Dedifferentiated amniotic fluid mesenchymal stem cell (primary cell): ENCODE measurements around the gene GGCT.
"Not testable (repeated sequence)": the region's sequence is repeated elsewhere in the genome, so short reads cannot be mapped to it uniquely, and the experiment has no call there.

ENCODE experiments used
- DNase-seq: peaks from one replicate; pipeline ENCODE4 v3.0.0-alpha.2; 2016; ENCODE audit errors: extremely low spot score

The GGCT gene

DNA sequence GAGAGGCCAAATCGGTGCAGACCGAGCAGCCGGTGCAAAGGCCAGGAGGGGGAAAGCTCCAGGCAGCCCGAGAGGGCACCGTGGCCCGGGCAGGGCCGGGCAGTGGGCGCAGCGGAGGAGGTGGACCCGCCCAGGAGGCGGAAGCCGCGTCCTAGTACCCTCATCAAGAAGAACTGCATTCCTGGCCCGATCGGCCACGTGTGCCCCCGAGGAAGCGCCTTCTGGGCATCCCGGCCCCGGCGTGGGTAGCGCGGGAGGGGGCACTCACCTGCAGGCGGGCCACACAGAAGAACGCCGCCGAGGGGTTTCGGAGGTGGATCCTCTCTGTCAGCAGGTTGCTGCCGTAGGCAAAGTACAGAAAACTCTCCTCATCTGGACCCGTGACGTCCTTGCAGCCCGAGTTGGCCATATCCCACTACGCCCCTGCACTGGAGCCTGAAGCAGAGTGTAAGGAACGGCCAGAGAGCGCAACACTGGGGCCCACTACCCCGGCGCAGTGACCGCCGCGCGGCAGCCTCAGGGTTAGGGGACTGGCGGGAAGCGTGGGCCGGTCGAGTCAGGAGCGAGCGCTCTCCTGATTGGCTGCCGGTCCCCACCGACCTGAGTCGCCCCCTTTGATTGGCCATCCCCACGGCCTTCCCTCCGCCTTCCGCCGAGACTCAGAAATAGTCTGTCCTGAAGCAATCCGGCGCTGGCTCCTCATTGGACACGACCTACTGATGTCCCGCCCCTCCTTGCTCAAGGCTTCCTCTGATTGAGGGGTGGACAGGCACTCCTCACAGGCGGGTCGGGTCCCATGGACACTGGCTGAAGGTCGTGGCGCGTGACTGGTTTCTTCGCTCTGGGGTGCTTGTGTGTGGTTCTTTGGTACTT lies at the start of gene GGCT:
GGCT (minus strand) TSS at position 529 of the 873 bp plus-strand sequence; CDS start at position 409, 120 bp downstream.
- DNase-seq, result peak; percentile 99

DNA sequence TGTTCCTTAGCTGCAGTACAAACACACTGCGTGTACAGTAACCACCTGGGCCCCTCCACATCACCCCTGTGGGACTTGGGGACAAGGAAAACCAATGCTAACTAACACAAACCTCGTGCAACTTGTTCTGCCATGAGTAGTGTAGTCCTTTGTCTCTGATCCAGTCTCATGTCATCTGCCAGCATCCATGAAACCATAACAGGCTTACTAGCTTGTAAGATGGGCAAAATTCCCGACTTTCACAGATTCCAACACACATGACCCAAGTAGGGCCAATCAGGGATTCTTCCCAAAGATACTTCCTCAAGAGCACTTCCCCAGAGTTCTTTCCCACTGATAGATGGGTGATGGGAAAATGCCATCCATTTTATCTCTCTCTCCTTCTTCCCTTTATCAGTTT lies 48.9 kb upstream of the GGCT start:
- DNase-seq, result no peak

DNA sequence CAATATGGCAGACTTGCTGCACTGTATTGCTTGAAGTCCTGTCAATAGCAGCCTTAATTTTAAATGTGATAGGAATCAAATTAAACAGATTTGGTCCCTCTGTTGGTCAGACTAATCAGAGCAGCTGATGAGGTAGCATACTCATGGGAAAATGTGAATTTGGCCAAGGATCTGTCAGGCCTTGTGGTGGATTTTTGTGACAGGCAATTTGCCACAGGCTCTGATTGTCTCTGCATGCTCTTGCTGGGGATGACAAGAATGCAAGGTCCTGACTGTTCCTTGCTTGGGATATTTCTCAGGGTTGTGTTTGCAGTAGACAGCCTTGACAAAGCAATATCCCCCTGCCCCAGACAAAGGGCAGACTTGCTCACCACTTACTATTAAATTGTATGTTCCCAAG lies 48.5 kb upstream of the GGCT start:
- DNase-seq, result no peak

GRCh38 chr7:30552330-30552729 lies 47.7 kb upstream of the GGCT start:
- no peak for DNase-seq

- no peak for DNase-seq
Observed at GRCh38 chr7:30549931-30550493, 45.4 kb upstream of the GGCT start.

- peak; percentile 71 for DNase-seq
Observed at GRCh38 chr7:30548845-30549244, 44.2 kb upstream of the GGCT start.

GRCh38 chr7:30546596-30546995 lies 42.0 kb upstream of the GGCT start:
- DNase-seq, result no peak

GRCh38 chr7:30545791-30546555 lies 41.3 kb upstream of the GGCT start:
- DNase-seq, result no peak

DNA sequence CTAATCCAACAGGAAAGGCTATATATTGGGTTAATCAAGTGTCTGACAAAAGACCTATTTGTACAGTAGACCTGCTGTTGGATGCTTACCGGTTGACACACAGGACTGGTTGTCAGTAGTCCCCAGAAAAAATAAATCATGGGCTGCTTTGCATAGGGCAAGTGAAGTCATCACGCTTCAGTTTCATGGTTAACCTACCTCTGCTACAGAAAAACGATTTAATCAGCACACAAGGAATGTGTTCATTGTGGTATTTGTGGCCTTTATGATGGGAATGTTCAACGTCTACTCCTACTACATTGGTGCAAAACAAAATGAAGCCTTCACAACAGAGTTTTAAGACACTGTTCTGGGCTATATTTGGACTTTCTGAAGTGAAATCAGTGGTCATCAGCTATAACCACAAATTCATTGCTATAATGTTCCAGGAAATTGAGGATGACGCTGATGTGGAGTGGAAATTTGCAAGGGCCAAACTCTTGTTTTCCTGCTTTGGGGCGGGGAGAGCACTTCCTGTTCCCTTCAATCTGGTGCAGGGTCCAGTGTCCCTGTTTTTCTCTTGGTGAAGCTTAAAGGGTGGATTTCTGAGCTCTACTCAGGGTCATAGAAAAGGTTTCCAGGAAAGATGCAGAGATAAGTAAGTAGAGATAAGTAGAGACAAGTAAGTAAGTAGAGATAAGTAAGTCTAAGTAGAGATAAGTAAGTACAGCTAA lies 39.3 kb upstream of the GGCT start:
- no peak for DNase-seq

GRCh38 chr7:30543115-30543514 lies 38.5 kb upstream of the GGCT start:
- DNase-seq, result not testable (repeated sequence)

DNA sequence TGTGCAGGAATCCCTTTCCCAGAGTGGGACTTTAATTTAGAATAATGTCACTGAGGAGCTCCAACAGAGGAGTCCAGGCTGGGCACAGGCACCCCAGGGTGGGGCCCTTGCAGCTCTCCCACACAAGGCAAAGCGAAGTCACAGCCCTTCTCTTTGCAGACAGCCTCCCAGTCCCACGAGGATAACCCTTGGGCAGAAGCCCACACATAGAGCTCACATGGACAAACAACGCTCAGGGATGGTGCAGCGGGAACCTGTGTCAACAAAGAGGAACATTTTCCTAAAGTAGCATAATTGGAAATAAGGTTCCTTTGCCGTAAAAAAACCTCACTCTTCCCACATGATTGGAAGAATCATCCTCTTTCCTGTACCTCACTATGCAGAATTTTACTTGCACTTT lies 29.3 kb upstream of the GGCT start:
- DNase-seq, result no peak

DNA sequence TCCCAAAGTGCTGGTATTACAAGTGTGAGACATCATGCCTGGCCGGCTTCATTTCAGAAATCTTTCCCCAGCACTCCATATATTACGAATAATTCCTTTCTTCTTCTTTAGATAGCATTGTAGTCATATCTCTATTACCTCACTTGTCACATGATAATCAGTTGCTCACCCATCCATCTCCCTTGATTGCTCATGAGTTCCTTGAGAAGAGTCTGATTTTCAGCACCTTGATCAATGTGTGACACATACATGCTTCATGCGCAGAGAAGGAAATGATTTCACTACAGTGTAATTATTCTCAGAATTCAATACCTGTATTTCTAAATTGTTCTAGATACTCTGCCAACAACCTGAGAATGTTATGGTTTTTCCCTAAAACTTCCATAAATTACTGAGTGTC lies 26.7 kb upstream of the GGCT start:
- DNase-seq, result no peak

- DNase-seq, result no peak
Observed at GRCh38 chr7:30530373-30530772, 25.7 kb upstream of the GGCT start.

DNA sequence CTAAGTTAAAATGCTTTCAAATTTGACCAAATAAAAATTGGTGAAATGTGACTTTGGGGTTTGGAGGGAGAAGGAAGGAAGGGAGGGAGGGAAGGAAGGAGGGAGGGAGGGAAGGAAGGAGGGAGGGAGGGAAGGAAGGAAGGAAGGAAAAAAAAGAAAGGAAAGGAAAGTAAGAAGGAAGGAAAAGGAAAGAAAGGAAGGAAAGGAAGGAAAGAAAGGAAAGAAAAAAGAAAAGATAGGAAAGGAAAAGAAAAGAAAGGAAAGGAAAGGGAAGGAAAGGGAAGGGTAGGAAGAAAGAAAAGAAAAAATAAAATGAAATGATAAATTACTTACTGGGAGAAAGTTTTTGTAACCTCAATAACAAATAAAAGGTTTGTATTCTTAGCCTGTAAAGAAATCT lies 24.1 kb upstream of the GGCT start:
- no peak for DNase-seq

DNA sequence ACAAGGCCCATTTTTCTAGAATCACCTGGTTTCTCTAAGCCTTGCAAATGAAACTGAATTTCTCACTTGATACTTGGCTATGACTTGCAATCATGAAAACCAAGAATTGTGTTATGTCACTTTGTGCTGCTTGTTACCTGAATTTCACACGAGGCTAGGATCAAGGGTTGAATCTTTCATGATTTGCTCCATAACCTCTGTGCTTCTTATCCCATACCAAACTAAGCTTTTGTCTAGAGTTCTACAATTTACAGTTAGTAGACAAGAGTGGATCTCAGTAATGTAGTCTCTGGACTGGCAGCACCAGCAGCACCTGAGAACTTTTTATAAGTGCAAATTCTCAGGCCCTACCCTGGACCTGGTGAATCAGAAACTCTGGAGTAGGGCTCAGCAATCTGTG lies 22.7 kb upstream of the GGCT start:
- DNase-seq, result not testable (repeated sequence)

GRCh38 chr7:30526163-30526562 lies 21.5 kb upstream of the GGCT start:
- DNase-seq, result no peak

- no peak for DNase-seq
Observed at GRCh38 chr7:30525429-30525828, 20.8 kb upstream of the GGCT start.

DNA sequence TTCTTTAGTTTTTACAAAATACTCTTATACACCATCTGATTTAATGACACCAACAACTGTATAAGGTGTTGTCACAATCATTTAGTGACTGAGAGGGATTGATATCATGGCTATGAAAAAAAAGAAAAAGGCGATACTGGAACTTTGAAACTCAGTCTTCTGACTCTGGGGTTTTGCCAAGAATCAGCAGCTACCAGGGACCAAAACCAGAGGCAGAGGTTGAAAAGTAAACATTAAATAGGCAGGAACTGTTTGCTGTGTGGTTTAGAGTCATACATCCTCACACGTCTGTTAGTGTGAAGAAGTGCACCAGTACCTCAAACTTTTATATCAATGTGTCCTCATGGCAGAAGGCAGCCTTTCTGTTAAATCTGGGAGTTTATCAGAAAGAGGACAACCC lies 19.9 kb upstream of the GGCT start:
- DNase-seq, result no peak

DNA sequence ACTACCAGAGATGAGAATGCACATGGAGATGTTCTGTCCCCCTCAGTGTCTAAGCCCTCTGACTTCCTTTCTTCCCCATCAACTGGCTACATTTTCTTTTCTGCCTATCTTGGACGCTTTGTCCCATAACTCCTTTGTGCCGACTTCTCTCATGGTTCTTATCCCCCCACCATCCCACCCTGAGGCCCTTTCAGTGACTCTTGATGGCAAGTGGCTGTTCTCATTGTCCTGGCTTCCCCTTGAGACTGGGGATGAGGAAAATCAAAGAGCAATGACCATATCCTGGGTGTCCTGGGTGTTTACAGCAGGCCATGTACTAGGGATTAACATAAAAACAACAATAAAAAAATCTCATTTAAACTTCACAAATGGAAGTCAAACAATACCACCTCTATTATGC lies 18.8 kb upstream of the GGCT start:
- no peak for DNase-seq

GRCh38 chr7:30522159-30522558 lies 17.5 kb upstream of the GGCT start:
- DNase-seq, result no peak

DNA sequence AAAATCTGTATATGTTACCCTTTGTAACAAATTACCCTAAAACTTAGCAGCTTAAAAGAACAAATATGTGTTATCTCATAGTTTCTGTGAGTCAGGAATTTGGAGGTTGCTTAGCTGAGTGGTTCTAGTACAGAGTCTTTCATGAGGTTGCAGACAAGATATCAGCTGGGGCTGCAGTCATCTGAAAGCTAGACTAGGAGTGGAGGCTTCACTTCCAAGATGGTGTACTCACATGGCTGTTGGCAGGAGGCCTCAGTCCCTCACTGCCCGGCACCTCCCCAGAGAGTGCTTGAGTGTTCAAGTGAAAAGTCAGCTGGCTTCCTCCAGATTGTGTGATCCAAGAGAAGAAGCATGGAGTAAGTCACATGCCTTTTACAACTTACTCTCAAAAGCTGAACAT lies 16.9 kb upstream of the GGCT start:
- DNase-seq, result no peak

GRCh38 chr7:30519122-30519521 lies 14.5 kb upstream of the GGCT start:
- DNase-seq, result no peak
